Measurements from ENCODE around the gene TAOK3. TPM values are rescaled to one million over a fixed set of nuclear protein-coding genes. Genes with fewer than 3 reads are reported as not detected.
"Not testable (repeated sequence)": the region's sequence is repeated elsewhere in the genome, so short reads cannot be mapped to it uniquely, and the experiment has no call there.

TAOK3 gene
- 100 to 1,000 TPM in 1 of 3 donors, 10 to 100 TPM in 2; 62.1 to 162 (median 75.4) TPM for polyA plus RNA-seq

DNA sequence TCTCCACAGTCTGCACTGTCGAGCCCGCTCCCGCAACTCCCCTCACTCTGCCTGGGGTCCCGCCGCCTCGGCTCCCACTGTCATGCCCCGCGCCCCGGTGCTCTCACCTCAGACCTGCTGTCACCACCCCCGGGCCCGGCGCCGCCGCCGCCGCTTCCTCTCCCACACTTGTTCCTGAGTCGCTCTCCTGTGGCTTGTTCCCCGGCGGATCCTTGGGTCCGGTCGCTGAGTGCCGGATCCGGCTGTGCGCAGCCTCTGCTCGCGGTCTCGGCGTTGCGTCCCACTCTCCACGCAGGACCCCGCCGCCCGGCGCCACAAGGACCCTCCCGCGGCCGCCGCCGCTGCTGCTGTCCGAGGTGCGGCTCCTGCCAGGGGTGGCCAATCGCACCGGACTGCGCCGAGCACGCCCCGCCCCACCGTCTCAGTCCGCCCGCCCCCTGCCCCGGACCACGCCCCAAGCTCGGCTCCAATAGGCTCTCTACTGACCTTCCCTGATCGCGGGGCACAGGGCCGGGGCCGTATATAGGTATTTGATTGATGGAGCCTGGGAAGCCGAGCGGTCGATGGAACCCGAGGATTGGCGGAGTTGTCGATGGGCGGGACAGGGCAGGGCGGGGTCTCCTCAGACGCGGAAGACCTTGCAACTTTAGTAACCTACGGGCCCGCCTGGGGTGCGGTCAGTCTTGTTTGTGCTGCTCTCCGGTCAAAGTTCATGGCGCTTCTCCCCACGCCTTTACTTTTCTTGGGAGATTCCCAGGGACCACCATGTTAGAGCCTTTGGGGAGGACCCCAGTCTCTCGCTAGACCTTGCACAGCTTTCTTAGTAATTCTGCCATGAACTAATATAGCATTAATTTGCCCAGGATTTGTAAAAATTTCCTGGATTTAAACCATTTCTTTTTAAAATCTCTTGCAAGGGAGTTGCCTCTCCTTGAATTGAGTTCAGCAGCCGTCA lies at the start of gene TAOK3:
TSS of gene TAOK3 (minus strand) at position 367 of the 955 bp plus-strand sequence. CDS start 117,340 bp downstream, outside the sequence.
- H3K36me3 Mint-ChIP-seq = no peaks in the 10 kb centered on the region
- H3K9me3 Mint-ChIP-seq = no peaks in the 10 kb centered on the region
- H3K4me3 Mint-ChIP-seq = peak within 1 kb of the TSS; percentile 92 to 96 (median 94)
- DNase-seq = peak; percentile 97 to 98 (median 98)
- H3K4me1 Mint-ChIP-seq = peaks cover 53 to 71% of the 10 kb centered on the region in 2 donors
- peak within 1 kb of the TSS; percentile 92 to 95 (median 94) for H3K27ac Mint-ChIP-seq
- peaks cover 8 to 21% (median 17%) of the 10 kb centered on the region in 3 donors for H3K27me3 Mint-ChIP-seq (ENCODE audit: low read depth in 3 of 3)

DNA sequence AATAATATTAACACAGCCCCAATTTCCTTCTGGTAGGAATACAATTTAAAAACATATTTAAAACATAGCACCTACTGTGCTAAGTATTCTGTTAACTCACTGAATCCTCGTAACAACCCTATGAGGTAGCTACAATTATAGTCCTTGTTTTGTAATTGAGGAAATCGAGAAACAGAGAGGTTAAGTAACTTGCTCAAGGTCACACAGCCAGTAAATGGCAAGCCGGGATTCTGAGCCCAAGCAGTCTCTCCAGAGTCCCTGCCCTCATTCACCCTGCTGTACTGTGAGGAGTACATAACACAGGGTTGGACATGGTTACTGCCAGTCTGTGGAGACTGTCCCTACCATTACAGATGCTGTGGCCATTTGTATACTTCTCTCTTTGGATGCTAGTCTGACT lies 48.0 kb upstream of the TAOK3 start:
- DNase-seq = no peak
- peaks cover 8 to 27% (median 26%) of the 10 kb centered on the region in 3 donors for H3K36me3 Mint-ChIP-seq
- H3K27ac Mint-ChIP-seq = no peak overlapping the region
- H3K4me3 Mint-ChIP-seq = no peak overlapping the region
- no peaks in the 10 kb centered on the region for H3K27me3 Mint-ChIP-seq (ENCODE audit: low read depth in 3 of 3)
- no peaks in the 10 kb centered on the region for H3K4me1 Mint-ChIP-seq
- no peaks in the 10 kb centered on the region for H3K9me3 Mint-ChIP-seq

DNA sequence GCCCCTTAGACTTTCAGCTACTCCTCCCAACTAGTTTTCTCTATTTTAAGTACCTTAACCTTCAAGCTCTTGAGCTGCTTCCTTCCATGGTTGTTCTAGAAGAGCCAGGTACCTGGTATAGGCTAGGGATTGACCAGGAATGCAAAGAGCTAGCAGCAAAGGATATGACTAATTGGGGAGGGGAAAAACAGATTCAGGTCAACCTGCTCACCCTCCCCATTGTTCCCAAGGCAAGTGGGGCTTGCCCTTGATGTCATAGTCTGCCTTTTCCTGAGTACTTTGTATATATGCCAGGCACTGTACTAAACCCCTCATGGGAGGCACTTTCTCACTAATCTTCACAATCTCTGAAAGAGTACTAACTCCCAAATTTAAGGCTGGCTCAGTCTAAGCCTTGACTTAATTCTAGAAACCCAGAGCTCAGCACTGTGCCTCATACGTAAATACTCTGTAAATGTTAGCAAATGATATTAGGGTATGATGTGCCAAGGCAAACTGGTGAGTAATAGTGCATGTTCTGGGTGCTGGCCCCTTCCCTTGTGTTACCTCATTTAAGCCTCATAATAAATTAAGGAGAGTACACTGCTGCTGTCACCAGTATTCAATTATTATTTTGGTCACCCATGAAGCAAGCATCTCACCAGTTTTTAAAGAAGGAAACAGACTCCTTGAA lies 45.8 kb upstream of the TAOK3 start:
- no peaks in the 10 kb centered on the region for H3K9me3 Mint-ChIP-seq
- no peak overlapping the region for H3K4me3 Mint-ChIP-seq
- no peak overlapping the region for H3K27ac Mint-ChIP-seq
- H3K36me3 Mint-ChIP-seq = peaks cover 27 to 48% (median 44%) of the 10 kb centered on the region in 3 donors
- H3K27me3 Mint-ChIP-seq (ENCODE audit: low read depth in 3 of 3) = no peaks in the 10 kb centered on the region
- no peaks in the 10 kb centered on the region for H3K4me1 Mint-ChIP-seq
- no peak for DNase-seq

DNA sequence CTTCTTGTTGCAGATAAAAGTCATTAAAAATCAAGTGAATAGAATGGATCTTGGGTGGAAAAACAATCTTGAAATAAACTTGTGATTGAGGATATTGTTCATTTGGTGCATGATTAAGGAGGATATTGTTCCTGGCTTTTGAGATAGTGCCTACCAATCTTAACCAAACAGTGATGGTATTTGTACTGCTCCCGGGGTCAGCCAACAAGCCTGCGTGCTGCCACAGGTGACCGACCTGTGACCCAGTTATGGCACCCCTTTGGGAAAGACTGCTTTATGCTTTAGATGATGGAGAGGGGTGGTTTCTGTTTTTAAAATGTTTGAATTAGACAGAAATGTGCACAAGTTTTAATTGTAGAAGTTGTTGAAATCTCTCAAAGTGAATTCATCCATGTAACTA lies 45.2 kb upstream of the TAOK3 start:
- Mint-ChIP-seq H3K36me3 (peaks cover 33 to 54% (median 50%) of the 10 kb centered on the region in 3 donors), H3K27me3 (ENCODE audit: low read depth in 3 of 3) (no peaks in the 10 kb centered on the region), H3K4me3 (no peak overlapping the region), H3K27ac (no peak overlapping the region), H3K4me1 (no peaks in the 10 kb centered on the region), H3K9me3 (no peaks in the 10 kb centered on the region)
- no peak for DNase-seq

DNA sequence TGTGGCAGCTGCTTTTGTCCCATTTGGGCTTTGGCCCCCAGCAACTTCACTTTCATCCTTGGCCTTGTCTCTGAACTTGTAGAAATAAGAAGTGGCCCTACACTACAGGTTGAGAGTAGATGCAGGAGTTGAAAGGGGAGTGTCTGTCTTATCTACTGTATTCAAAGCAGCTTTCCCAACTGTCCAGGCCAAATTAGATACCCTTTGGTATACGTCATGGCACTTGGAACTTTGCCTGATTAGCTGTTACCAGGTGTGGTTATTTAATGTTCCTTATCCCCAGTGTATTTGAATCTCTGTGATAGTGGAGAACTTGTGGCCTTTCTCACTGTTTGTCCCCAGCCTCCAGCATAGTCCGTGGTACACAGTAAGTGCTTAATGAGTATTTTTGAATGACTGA lies 37.1 kb upstream of the TAOK3 start:
- H3K36me3 Mint-ChIP-seq = peaks cover 37 to 44% (median 37%) of the 10 kb centered on the region in 3 donors
- no peak overlapping the region for H3K27ac Mint-ChIP-seq
- H3K9me3 Mint-ChIP-seq = no peaks in the 10 kb centered on the region
- H3K4me3 Mint-ChIP-seq = no peak overlapping the region
- no peaks in the 10 kb centered on the region for H3K4me1 Mint-ChIP-seq
- DNase-seq = no peak
- H3K27me3 Mint-ChIP-seq (ENCODE audit: low read depth in 3 of 3) = no peaks in the 10 kb centered on the region

DNA sequence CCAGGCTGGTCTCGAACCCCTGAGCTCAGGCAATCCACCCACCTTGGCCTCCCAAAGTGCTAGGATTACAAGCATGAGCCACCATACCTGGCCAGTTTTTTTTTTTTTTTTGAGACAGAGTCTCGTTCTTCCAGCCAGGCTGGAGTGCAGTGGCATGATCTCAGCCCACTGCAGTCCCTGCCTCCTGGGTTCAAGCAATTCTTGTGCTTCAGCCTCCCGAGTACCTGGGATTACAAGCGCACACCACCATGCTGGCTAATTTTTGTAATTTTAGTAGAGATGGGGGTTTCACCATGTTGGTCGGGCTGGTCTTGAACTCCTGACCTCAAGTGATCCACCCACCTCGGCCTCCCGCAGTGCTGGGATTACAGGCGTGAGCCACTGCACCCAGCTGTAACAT lies 35.5 kb upstream of the TAOK3 start:
- DNase-seq; H3K4me3 Mint-ChIP-seq; H3K4me1 Mint-ChIP-seq; H3K9me3 Mint-ChIP-seq; H3K27ac Mint-ChIP-seq; H3K27me3 Mint-ChIP-seq (ENCODE audit: low read depth in 3 of 3): not testable (repeated sequence)
- peaks cover 22 to 35% (median 26%) of the 10 kb centered on the region in 3 donors for H3K36me3 Mint-ChIP-seq

DNA sequence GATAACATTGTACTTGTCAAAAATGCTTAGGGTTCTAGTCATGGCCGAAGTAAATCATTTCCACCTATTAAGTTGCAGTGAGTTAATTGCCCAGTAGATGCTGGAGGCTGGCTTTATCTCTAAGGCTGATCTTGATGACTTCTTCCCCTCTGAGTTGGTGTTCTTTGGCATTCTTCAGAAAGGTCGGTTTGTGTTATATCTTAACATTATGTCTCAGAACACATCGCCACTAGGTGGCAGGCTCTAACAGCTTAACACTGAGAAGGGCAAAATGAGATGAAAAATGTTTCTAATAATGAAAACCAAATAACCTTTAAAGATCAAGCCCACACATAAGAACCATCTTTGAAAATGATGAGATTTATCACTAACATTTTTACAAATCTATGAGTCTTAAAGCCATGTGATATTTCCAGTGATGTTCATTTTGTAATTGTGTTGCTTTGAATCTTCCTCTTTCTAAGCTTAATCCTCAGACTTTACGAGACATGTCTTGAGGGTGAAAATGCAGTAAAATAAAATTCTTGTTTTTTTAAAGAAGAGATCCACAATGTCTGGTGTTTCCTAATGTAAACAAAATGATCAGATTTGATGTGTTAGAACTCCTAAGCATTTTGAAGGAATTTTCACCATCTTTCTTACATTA lies 32.3 kb upstream of the TAOK3 start:
- Mint-ChIP-seq H3K4me3 (no peak overlapping the region), H3K36me3 (peaks cover 15 to 29% (median 17%) of the 10 kb centered on the region in 3 donors), H3K27ac (no peak overlapping the region), H3K27me3 (ENCODE audit: low read depth in 3 of 3) (no peaks in the 10 kb centered on the region), H3K9me3 (no peaks in the 10 kb centered on the region), H3K4me1 (no peaks in the 10 kb centered on the region)
- DNase-seq = peak; percentile 3 to 17 (median 14)

DNA sequence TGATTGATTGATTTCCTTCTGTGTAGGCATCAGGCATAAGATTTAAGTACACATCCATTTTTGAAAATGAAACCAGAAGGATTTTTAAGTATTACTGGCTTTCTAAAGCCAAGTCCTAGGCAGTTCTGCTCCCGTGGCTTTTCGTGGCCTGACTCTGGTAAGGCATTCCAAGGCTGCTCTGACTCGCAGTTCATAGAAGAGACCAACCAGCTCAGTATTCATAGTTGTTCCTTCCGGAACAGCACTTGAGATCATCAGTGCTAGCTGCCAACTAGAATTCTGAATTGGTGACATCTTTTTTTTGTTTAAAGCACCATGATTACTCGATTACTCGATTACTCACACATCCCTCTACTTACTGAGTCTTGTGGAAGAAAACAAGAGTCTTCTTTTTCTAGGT lies 29.5 kb upstream of the TAOK3 start:
- H3K27me3 Mint-ChIP-seq (ENCODE audit: low read depth in 3 of 3) = no peaks in the 10 kb centered on the region
- peaks cover 22 to 35% (median 26%) of the 10 kb centered on the region in 3 donors for H3K36me3 Mint-ChIP-seq
- H3K27ac Mint-ChIP-seq = no peak overlapping the region
- no peaks in the 10 kb centered on the region for H3K9me3 Mint-ChIP-seq
- H3K4me3 Mint-ChIP-seq = no peak overlapping the region
- no peaks in the 10 kb centered on the region for H3K4me1 Mint-ChIP-seq
- DNase-seq = no peak

DNA sequence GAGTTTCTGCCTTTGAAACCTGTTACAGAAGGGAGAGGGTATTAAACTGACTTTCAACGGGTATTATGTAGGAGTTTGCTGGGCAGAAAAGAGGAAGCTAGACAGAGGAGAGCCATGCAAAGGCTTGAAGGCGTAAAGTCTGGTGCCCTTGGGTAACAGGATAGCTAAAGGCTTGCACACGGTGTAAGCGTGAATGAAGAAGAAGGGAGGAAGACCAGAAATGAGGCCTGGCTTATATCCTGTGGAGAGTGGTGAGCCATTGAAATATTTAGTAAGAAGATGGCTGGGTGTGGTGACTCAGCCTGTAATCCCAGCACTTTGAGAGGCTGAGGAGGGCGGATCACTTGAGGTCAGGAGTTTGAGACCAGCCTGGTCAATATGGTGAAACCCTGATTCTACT lies 26.2 kb upstream of the TAOK3 start:
- no peaks in the 10 kb centered on the region for H3K4me1 Mint-ChIP-seq
- H3K9me3 Mint-ChIP-seq = no peaks in the 10 kb centered on the region
- H3K27me3 Mint-ChIP-seq (ENCODE audit: low read depth in 3 of 3) = no peaks in the 10 kb centered on the region
- no peak for DNase-seq
- peaks cover 25 to 46% (median 25%) of the 10 kb centered on the region in 3 donors for H3K36me3 Mint-ChIP-seq
- H3K4me3 Mint-ChIP-seq = no peak overlapping the region
- H3K27ac Mint-ChIP-seq = peak overlapping the region in 1 of 6 donors; percentile 25

DNA sequence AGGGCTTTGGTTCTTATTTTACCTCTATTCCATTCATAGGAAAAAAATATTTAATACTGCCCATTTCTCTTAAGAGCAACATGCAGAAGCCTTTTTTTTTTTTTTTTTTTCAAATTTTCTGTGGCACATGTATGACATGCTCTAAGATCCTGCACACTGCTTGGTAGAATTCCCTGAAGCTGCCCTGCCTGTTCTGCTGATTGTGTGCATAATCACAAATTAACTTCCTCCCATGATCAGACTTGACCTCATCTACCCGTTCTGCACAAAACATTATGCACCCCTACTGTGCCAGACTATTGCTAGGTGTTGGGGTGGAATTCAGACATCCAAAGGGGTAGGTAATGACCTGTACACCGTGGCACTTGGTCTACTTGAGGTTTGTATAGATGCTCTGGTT lies 25.8 kb upstream of the TAOK3 start:
- H3K36me3 Mint-ChIP-seq = peaks cover 23 to 43% (median 25%) of the 10 kb centered on the region in 3 donors
- no peak overlapping the region for H3K4me3 Mint-ChIP-seq
- no peaks in the 10 kb centered on the region for H3K27me3 Mint-ChIP-seq (ENCODE audit: low read depth in 3 of 3)
- H3K27ac Mint-ChIP-seq = peak overlapping the region in 1 of 6 donors; percentile 25
- DNase-seq = no peak
- H3K4me1 Mint-ChIP-seq = no peaks in the 10 kb centered on the region
- H3K9me3 Mint-ChIP-seq = no peaks in the 10 kb centered on the region

DNA sequence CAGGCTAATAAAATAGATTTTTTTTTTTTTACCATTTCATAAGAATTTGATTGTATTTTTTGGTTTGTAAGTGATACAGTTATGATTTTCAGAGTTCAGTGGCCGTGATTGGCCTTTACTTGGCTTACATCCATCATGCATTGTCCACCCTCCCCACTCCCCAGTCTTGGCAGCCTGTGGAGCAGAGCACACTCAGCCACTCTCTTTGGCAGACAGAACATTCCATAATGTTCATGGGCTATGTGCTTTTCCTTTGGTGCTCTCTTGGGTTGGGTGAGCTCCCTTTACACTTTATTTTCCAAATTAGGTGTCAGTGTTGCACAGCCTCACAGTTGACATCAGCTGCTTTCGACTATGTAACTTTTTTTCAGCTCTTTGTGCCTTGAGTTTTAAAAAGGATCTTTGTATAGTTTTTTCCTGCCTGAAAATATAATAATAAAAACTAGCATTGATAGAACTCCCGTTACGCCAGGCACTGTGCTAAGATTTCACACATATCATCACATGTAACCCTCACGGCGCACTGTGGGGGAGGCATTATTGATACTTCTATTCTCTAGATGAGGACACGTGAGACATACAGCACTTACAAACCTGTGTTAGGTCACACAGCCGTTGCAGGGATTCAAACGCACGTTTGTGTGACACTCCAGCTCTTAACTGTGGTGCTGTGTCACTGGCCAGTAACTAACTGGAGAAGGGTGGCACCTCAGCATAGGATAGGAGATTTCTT lies 25.2 kb upstream of the TAOK3 start:
- no peak for DNase-seq
- no peak overlapping the region for H3K27ac Mint-ChIP-seq

DNA sequence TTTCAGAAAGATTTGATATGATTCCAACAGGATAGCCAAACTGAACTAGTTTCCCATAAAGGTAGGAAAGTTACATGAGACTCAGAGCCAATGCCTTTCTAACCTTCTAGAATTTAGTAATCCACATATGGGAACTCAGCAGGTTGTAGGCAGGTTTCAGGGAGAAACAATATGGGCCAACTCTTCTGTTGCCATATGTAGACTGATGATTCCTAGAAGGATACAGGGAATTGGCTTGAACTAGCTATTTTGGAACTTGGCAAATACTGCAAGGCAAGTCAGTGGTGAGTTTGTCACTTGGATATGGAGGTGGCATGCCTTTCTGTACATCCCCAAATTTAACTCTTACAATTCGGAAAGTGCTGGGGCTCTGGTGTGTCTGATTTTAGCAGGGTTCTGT lies 19.1 kb upstream of the TAOK3 start:
- H3K27ac Mint-ChIP-seq = peak overlapping the region in 1 of 6 donors; percentile 67
- no peaks in the 10 kb centered on the region for H3K9me3 Mint-ChIP-seq
- no peaks in the 10 kb centered on the region for H3K4me1 Mint-ChIP-seq
- peaks cover 0 to 2% (median under 1%) of the 10 kb centered on the region in 3 donors for H3K27me3 Mint-ChIP-seq (ENCODE audit: low read depth in 3 of 3)
- DNase-seq = no peak
- no peak overlapping the region for H3K4me3 Mint-ChIP-seq
- peaks cover 20 to 58% (median 47%) of the 10 kb centered on the region in 3 donors for H3K36me3 Mint-ChIP-seq

More for the DNA sequence above, 25.2 kb upstream of the TAOK3 start:
- Mint-ChIP-seq H3K9me3 (no peaks in the 10 kb centered on the region), H3K4me1 (no peaks in the 10 kb centered on the region), H3K4me3 (no peak overlapping the region), H3K36me3 (peaks cover 18 to 43% (median 21%) of the 10 kb centered on the region in 3 donors), H3K27me3 (ENCODE audit: low read depth in 3 of 3) (no peaks in the 10 kb centered on the region)

DNA sequence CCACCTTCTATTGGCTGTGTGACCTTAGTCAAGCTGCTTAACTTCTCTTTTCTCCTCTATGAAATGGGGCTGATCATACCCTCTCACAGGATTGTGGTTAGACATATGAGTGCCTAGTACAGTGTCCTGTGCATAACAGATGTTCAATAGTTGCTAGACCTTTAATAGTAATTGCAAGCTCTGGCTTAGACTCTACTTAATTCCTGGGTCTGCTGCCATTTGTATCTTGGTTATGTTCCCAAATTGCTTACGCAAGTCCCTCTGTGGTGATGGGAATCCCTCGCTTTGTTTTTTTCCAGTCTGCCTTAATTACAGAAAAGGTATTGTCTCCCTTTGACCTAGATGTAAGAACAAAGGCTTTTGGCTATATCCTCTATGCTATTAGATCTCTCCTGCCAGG lies 18.7 kb upstream of the TAOK3 start:
- H3K36me3 Mint-ChIP-seq = peaks cover 20 to 58% (median 49%) of the 10 kb centered on the region in 3 donors
- H3K4me1 Mint-ChIP-seq = no peaks in the 10 kb centered on the region
- peaks cover 0 to 2% (median 2%) of the 10 kb centered on the region in 3 donors for H3K27me3 Mint-ChIP-seq (ENCODE audit: low read depth in 3 of 3)
- H3K4me3 Mint-ChIP-seq = no peak overlapping the region
- H3K9me3 Mint-ChIP-seq = no peaks in the 10 kb centered on the region
- H3K27ac Mint-ChIP-seq = no peak overlapping the region
- no peak for DNase-seq

All from immature natural killer cell (primary cell).